HG03139 (cell line): ENCODE data around the gene ENPP6.
"Not testable (repeated sequence)": the region's sequence is repeated elsewhere in the genome, so short reads cannot be mapped to it uniquely, and the experiment has no call there.

Experiments
- ATAC-seq: cut with Tn5 transposase; IDR thresholded peaks from one replicate; pipeline ENCODE4 v1.9.1; 2021; ENCODE audit not compliant: unreplicated experiment

ENPP6 gene

DNA sequence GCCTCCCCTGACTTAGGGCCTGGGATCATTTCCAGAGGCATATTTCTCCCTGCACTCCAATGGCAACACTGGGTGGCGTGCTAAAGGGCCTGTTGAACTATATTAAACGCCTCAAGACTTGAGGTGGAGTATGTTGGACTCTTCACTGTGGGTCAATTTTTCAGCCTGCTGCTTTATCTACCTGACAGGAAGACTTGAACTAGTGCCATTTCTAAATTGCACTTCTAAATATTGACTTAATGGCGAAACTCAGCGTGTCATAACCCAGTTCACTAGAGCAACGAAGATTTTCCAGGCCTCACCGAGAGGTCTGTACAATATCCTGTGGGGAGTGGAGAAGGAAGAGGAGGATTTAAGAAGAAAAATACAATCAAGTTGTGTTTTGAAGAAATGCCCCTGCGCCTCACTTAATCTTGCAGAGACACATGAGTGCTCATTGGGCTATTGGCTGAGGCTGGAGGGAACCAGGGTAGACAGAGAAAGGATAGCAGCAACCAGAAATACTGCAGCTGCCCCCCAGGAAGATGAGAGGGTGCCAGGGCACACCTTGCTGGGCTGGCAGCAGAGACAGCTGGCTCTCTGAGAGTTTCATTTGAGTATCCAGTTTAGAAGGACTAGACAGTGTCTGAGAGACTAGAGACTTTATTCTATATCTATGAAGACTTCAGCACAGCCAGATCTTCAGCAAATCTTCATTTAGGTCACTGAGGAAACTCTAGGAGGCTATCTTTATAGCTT lies 67.4 kb downstream of the ENPP6 start:
- no peak for ATAC-seq

DNA sequence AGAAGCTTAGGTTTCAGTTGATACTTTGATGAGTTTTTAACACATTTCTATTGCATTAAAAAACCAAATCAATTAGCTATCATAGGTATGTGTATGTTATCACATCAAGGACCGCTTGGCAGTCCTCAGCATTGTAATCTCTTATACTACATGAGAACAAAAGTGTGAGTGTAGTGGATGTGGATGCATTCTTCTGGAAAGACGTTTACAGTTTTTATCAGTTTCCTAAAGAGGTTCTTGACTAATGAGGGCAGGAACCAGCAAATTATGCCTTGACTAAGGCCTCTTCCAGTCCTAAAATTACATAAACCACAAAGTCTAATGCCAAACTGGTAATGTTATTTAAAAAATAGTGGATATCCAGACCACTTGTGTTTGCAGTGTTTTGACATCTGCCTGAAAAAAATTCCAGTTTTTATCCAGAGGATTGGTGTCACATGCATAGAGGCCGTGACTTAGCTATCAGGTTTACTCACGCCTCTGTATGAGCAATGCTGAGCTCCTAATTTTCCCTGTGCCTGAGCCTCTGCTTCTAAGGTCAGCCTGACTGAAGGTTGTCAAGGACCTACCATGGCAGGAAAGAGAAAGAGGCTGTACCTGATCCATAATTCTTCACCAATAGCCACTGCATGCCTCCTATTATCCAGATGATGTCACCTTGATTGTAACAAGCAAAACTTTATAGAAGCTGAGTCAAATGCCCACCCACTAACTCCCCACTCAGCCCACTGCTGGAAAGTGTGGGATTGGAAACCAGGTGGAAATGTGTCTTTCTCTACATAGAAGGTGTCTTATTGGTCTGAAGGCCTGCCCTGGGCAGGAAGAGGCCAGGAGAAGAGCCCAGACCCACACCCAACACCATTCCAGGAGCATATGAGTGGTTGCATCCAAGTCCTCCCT lies 68.7 kb downstream of the ENPP6 start:
- no peak for ATAC-seq

DNA sequence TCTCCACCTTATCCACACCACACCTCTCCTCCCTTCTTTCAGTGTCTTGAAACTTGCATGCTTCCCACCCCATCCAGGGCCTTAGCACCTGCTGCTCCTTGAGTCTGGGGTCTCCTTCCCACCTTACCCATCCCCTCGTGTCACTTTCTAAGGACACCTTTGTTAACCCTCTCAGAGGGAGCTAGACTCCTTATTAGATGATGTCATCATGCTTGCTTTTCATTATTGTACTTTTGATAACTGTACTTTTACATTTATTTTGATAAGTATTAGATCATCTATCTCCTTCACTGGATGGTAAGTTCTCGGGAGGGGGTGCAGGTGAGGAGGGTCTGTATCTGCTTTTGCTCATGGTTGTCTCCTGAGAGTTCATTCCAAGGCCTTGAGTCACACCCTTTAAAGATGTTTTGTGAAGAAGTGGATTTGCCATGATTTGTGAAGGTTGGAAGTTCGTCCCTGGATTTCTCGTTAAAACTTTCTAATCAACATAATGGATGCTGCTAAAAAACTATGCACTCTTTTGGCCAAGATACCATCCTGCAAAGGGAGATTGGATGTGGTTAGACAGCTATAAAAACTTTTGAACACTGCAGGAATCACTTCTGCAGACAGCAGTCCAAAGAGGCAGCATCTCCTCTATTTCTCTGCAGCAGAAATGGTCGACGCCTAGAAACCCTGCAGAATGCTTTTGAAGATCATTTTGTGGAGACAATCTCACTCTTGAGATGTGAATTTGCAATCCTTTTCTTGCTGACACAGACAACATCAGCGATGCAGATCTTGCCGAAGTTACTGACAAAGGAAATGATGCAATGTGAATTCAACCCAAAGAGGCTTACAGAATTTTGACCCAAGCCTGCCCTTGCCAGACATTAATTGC lies 69.6 kb downstream of the ENPP6 start:
- ATAC-seq, result no peak

DNA sequence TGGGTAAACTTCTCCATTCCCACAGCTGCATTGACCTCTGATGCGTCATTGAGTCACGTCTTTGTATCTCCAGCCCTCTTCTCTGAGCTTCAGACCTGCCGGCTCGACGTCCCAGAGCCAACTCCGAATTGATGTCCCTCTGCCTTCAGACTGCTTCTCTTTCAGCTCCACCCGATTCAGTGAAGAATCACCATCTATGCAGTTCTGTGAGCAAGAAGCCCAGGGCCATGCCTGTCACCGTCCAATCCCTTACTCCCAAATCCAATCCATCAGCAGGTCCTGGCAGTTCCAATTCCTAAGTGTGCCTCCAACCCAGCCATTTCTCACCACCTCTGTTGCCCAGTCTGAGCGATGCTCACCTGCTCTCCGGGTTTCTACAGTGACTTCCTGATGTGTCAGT lies 70.7 kb downstream of the ENPP6 start:
- ATAC-seq, result no peak

DNA sequence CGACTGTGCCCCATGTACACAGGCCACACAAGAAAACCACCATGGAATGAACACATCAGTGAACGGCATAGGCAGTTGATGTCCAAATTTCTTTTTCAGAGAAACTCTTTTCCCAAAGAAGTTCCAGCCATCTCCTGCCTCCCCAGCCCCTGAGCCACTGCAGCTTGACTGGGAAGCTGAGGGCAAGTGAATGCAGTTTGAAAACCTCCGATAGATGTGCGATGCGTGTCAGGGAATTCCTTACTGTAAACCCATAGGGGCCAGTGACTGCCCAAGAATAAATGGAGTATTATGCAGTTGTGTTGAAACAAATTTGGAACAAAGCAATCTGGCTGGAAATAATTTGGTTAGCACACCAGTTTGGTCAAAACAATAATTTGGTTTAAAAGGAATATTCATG lies 72.1 kb downstream of the ENPP6 start:
- ATAC-seq, result no peak

DNA sequence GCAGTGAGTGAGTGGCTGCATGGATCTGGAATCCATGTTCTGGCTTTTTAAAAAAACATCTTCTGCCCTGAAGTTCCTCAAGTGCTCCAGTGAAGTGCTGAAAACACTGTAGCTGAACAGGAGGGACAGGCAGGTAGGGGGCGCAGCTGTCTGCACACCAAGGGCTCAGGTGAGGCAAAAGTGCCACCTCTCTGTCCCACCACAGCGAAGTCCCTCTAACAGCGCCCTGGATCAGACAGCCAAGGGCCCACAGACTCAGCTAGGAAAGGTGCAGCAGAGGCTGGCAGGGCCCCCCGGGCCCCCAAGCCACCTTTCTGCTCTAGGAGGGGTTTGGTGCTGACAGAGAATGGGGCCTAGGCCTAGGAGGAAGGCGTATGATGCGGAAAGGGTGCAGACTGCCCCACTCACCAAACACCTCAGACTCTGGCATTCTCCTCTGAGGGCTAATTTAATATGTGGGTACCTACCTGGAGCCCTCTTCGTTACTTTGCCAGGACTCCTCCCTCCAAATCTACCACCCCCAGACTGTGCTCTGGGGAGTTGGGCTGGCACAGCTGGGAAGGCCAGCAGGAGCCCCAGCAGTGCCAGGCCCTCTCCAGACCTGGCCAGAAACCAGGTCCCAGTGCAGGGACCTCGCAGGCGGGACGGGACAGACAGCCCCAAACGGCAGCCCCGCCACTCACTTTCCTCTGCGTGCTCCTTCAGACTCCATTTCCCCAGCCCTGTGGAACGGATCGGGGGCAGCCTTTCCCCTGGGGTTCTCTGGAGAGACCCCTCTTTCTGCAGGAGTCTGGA lies 73.7 kb downstream of the ENPP6 start:
- ATAC-seq, result no peak

DNA sequence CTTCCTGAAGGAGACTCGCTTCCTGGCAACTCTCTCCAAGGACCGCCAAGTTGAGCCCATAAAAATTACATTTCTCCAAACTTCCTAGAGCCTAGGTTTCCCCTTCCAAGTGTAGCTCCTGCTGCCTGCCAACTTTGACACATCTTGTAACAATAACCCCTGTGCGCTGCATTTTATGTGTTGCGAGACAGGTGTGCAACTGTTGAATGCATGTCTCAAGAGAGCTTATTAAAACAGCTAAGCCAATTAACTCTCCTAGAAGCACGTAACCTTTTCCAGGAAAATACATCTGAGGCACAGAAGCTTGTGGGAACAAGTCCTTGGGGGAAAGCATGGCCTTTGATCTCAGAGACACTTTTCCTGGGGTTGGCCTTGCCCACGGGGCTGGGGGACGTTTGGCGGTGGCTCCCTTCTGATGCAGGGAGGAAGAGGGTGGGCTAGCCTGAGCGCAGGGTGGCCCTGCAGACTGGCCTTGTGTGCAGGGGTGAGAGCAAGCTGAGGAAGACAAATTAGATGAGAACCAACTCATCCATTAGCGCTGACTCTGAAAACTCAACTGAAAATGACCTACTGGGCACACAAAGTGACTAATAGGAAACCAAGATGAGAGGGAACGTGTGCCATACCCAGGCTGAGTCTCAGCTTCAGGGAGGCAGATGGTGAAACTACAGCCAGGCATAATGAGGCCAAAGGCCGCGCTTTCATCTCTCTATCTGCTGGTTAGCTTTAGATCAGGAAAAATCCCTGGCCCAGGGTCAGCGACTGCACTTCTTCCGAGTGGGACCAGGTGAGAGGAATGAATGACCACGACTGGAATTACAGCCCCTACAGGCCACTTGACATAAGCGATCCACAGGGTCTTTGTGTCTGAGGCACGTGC lies 75.3 kb downstream of the ENPP6 start:
- no peak for ATAC-seq

DNA sequence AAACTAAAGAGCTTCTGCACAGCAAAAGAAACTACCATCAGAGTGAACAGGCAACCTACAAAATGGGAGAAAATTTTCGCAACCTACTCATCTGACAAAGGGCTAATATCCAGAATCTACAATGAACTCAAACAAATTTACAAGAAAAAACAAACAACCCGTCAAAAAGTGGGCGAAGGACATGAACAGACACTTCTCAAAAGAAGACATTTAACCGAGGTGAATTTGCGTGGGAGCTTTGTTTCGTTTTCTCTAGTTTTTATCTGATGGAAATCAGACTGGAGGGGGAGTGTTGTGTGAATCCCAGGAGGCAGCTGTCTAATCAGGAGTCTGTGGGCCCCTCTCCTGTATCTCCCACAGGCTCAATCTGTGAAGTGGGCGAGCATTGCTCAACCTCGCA lies 76.8 kb downstream of the ENPP6 start:
- not testable (repeated sequence) for ATAC-seq

DNA sequence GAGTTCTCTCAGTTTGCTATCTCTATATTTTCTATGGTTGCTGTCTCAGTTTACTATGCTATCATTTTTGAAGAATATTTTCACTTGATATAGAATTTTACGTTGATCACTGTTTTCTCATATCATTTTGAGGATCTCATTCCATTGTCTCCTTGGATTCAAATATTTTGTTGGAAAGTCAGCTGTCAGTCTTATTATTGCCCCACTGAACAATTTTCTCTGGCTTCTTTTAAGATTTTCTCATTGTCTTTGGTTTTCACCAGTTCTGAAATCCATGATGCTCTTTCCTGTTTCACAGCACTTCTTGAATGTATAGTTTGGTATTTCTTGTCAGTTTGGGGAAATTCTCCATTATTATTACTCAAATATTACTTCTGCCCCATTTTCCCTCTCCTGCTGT lies 81.1 kb downstream of the ENPP6 start:
- no peak for ATAC-seq

DNA sequence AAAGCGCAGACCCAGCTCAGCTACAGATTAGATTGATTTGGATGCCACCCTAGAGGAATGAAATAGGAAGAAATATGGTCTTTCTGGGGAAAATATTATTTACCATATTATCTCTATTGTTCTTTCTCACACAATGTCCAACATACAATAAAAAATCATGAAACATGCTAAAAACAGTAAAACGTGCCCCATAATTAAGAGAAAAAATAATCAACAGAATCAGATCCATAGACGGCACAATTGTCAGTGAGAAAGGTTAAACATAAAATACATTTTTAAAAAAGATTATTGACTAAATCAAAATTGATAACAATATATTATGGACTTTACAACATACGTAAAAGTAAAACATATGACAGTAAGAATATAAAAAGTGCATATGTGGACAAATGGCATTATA lies 90.9 kb downstream of the ENPP6 start:
- no peak for ATAC-seq

DNA sequence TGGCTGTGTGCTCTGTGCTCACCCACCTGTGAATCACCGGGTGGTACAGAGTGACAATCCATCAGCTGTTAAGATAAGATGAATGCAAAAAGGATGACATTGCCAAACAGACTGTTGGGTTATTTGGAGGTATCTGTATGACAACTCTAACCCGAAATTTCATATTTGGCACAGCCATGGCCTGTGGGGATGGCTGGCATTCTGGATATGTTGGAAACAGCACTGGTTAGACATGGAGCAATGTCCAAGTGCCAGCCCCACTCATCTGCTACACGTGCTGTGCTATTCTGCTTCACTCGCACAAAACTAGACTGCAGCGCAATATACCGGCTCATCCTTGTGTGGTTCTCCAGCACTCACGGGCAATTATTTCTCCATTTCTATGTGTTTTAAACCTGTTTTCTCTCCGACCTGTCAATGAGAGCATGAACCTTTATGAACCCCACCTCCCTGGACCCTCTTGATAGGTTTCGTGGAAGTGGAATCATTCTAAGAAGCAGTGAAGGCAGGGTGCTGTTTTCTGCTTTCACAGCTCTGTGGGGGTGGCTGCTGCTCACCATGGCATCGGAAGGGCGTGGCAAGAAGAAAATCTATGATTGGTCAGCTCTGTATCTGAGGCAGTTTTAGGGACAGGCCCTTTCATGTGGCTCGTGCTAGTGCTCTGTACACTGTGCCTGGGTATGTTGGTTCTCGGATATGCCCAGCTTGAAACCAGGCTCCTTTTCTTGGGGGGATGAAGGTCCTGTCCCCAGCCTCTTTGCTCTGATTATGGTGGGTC lies 94.9 kb downstream of the ENPP6 start:
- no peak for ATAC-seq

DNA sequence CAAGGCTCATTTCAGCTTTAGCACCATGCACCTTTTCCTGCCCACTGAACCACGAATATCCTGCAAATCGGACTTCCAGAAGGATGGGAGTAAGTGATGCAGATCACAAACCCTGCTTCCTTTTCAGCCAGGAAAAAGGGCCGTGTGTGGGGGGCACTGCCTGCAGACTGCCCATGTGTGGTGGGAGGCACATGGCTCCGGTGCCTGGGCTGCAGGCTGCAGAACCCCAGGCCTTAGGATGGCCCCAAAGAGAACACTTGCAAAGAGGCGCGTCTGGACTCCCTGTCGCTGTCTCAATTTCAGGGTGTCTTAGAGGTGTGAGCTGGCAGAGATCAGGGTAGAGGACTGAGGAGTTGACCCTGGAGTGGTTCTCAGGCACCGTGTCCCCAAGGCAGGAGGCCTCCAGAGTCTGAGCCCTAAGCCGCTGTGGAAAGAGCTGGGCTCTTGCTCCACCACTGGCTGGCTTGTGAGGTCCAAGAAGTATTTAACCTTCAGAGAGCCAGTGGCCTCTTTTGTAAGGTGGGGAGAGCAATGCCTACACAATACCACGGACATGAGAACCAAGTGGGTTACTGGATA lies 97.0 kb downstream of the ENPP6 start:
- no peak for ATAC-seq

DNA sequence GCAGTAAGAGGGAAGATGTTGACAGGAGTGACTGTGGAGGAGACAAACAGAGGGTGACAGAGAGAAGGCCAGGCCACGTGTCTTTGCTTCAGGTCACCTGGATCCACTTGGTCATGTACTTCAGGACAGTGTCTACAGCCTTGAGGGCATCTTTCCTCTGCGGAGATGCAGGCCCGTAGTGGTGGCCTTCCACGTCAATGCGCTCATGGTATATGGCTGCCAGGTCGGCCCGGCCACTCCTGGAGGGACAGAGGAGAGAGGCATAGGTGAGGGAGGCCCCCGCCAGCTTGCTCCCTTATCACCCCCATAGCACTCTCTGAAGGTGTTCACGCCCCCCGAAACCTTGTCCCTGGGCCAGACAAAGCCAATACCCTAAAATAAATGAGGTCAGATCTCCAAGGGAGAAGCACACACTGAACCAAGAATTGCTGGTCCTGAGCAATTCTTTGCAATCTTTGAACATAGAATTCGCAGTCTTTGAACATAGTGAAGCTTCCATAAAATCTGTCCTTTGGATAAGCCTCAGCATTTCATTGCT lies 99.9 kb downstream of the ENPP6 start:
- ATAC-seq, result no peak

DNA sequence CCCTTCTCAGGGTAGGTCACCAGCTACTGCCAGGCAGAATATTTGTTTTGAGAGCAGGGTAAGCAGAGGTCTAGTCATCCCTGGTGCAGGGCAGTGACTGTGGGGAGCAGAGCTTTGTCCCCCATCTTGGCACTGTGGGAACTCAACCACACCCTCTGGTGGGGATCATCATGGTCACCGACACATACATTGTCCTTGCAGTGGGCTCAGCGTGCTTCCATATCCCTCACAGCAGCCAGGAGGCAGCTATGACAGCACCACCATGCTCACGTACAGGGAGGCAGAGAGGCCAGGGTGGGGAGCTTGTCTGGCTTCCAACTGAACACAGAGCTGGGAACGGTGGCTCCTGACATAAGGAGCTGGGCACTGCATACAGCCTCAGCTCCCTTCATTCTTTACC lies 102.3 kb downstream of the ENPP6 start:
- ATAC-seq, result no peak

DNA sequence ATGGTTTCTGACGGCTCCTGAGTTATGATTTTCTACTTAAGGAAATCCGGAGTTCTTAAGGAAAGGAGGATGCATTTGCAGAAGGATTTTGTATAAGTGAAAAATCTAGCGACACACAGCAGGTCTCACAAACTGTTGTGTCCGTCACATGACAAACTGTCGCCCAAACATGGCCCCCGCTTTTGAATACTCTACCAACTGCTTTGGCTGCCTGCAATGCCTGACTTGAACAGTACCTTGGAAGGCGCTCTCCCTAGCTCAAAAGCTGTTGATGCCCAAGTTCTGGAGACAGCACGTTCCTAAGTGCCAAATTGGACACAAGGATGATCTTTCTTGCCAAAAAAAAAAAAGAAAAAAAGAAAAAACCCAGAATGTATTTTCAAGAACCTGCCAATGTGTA lies 103.2 kb downstream of the ENPP6 start:
- ATAC-seq, result no peak

DNA sequence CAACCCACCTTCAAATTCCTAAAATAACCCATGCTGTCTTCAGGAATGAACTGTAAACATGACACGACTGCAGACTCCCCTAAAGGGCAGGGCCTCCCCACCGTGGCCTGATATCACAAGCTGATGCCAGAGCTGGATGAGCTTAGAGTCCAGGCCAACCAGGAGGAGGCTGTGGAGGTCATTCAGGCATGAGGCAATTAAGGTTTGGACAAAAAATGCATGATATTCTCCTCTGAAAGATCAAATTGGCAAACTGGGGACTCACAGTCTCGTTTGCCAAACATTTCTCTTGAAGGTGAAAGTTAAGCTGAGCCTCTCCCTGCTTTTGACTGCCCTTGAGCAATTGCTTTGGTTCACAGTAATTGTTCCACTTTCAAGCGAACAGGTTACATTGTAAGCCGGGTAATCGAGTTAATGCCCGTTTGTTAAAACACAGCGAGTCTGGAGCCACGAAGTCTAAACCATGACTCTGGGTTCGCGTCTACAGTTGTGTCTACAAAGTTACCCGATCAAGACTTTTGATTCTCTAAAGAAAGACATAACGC lies 105.6 kb downstream of the ENPP6 start:
- no peak for ATAC-seq

DNA sequence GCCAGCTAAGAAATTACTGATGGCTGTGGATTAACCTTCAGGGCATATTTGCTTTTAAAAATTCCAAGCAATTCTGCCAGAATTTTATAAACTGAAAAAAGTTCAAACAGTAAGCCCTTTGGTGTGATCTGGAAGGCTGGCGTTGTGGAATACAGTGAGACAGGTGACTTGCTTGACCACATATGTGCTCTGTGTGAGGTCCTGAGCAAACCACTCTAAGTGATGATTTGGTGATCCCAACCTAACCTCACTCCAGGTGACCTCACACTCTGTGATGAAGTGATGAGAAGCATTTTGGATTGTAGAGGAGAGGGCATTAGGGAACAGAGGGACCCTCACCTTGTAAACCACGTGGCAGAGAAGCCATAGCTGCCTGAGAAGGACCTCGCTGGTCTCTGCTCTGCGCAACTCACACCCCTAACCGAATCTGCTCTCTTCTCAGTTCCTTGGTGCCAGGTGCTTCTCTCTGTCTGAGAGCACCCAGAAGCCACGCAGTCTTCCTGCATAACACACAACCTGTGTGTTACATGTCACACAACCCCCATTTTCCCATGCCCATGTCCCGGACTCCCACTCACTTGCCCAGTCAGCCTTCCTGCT lies 106.3 kb downstream of the ENPP6 start:
- no peak for ATAC-seq
